HepG2 (cell line): Measurements from ENCODE around the gene ASIC5. TPM values are rescaled to one million over a fixed set of nuclear protein-coding genes. Genes with fewer than 3 reads are reported as not detected.

Experiments used
- ATAC-seq: fragments of 200-7000 bp; cut with Tn5 transposase; 3 replicates; pipeline ENCODE4 v1.9.1; 2020; ENCODE audit warnings: mild to moderate bottlenecking, moderate library complexity
- BruUV-seq: library from RNA; stranded (reverse); fragments of 400-500 nt; replicated peaks from 2 replicates; lab custom pipeline; 2021; lab: Mats Ljungman, UMichigan
- CTCF ChIA-PET: fragments of 300-600 bp; formaldehyde crosslinking; extraction: SDS; loops from one replicate; lab custom pipeline; 2021; ENCODE audit warnings: low total read pairs, inconsistent platforms, low intra/inter-chr PET ratio; lab: Yijun Ruan, JAX
- POLR2A ChIA-PET: fragments of 350-600 bp; sonication (Branson Sonifier 250); formaldehyde crosslinking; loops from one replicate; lab custom pipeline; 2020; ENCODE audit warnings: antibody characterized with exemption, inconsistent platforms; lab: Yijun Ruan, JAX
- DNase-seq: peaks from one replicate; pipeline ENCODE4 v3.0.0-alpha.2; 2015; ENCODE audit warnings: low spot score
- FAIRE-seq: peaks from 3 replicates; lab custom pipeline; 2011; peaks lifted over from hg19 to GRCh38; lab: Jason Lieb, UNC
- H2AFZ ChIP-seq: one replicate; pipeline ENCODE4 v1.6.1; 2011; ENCODE audit warnings: low read length, inconsistent platforms
- H3K27ac ChIP-seq: fragments of 300-600 bp; 3 replicates; pipeline ENCODE4 v1.8.0; 2011; ENCODE audit warnings: mixed run types, mild to moderate bottlenecking, mixed read lengths, low read length, inconsistent platforms; ENCODE audit not compliant: insufficient read depth; ENCODE audit errors: extremely low read length
- H3K27me3 ChIP-seq, 2 experiments: fragments of 200-600 bp in 1 of 2; 2 replicates in 1 of 2; 3 replicates in 1 of 2; pipeline versions ENCODE4 v1.6.0 to v1.8.0; 2011; ENCODE audit warnings: low read length in 2 of 2, mild to moderate bottlenecking in 2 of 2, moderate library complexity in 2 of 2, inconsistent platforms in 1 of 2; ENCODE audit not compliant: insufficient read depth in 2 of 2, control insufficient read depth in 1 of 2
- H3K36me3 ChIP-seq, 2 experiments: fragments of 200-600 bp in 1 of 2; replicated peaks in 1 of 2; 2 replicates in 1 of 2; 3 replicates in 1 of 2; pipeline versions ENCODE4 v1.5.1 to v1.8.0; 2011; ENCODE audit warnings: low read length in 2 of 2, inconsistent platforms in 1 of 2; ENCODE audit not compliant: insufficient read depth in 2 of 2, control insufficient read depth in 1 of 2
- H3K4me1 ChIP-seq: 2 replicates; pipeline ENCODE4 v1.5.1; 2012; ENCODE audit warnings: low read length, inconsistent platforms; ENCODE audit not compliant: insufficient read depth
- H3K4me2 ChIP-seq: 2 replicates; pipeline ENCODE4 v1.6.0; 2011; ENCODE audit warnings: low read depth, low read length, inconsistent platforms
- H3K4me3 ChIP-seq, 3 experiments: fragments of 200-600 bp in 1 of 3; sonication (generic), shearing (Covaris generic) in 1 of 3; replicated peaks in 1 of 3; 2 replicates each; pipeline ENCODE4 v1.5.1; 2011 to 2016; ENCODE audit warnings: low read length in 3 of 3, inconsistent platforms in 2 of 3, low read depth in 2 of 3, mild to moderate bottlenecking in 2 of 3, control low read depth in 1 of 3, mixed read lengths in 1 of 3; ENCODE audit not compliant: insufficient read depth in 1 of 3
- H3K79me2 ChIP-seq: one replicate; pipeline ENCODE4 v1.6.1; 2011; ENCODE audit warnings: low read length, inconsistent platforms; ENCODE audit not compliant: insufficient read depth
- H3K9ac ChIP-seq: 2 replicates; pipeline ENCODE4 v1.6.0; 2011; ENCODE audit warnings: mild to moderate bottlenecking, low read depth, low read length, inconsistent platforms; ENCODE audit not compliant: insufficient read depth
- H3K9me3 ChIP-seq: 2 replicates; pipeline ENCODE4 v1.5.1; 2012; ENCODE audit warnings: mild to moderate bottlenecking, low read length
- H4K20me1 ChIP-seq: 2 replicates; pipeline ENCODE4 v1.6.0; 2011; ENCODE audit warnings: inconsistent platforms, mild to moderate bottlenecking, low read length, moderate library complexity; ENCODE audit not compliant: insufficient read depth
- HNRNPLL ChIP-seq: fragments of 200-400 bp; formaldehyde crosslinking; IDR thresholded peaks from 2 replicates; pipeline ENCODE4 v1.6.1; 2017; ENCODE audit warnings: mild to moderate bottlenecking, low read depth, low read length; ENCODE audit not compliant: poor library complexity, severe bottlenecking
- STAG1 ChIP-seq: sonication (generic); formaldehyde crosslinking; IDR thresholded peaks from 2 replicates; pipeline ENCODE4 v1.4.0; 2020; ENCODE audit warnings: missing genetic modification reagents
- ZNF367 ChIP-seq: sonication (generic); formaldehyde crosslinking; IDR thresholded peaks from 2 replicates; pipeline ENCODE4 v1.4.0; 2020; ENCODE audit warnings: missing genetic modification reagents, borderline replicate concordance
- WGBS: methylation state at CpG from one replicate; pipeline ENCODE4 v1.1.6; 2017; ENCODE audit warnings: low lambda C conversion rate; 5-methylcytosine and 5-hydroxymethylcytosine counted together
- in situ Hi-C: cut with HindIII; loops from 2 replicates; pipeline ENCODE4 v1.10.0; 2017; ENCODE audit warnings: low pct_unique_long_range_greater_than_20kb; ENCODE audit not compliant: extremely low pct_ligation_motif_present
- intact Hi-C: fragments of 100-400 bp; cut with micrococcal nuclease; formaldehyde crosslinking; loops from one replicate; pipeline ENCODE4 v1.10.0; 2022; ENCODE audit not compliant: unreplicated experiment
- polyA plus RNA-seq, 8 experiments: library from polyadenylated mRNA; depleted of rRNA in 3 of 8; stranded (reverse) in 7 of 8; unstranded in 1 of 8; fragments of >200 nt; fragmentation: Illumina TruSeq in 4 of 8; extraction: Trizol in 4 of 8; gene quantifications; 2 replicates each; pipeline versions ENCODE4 v1.2.1 to v1.2.3, GENCODE V29; 2011 to 2016; ENCODE audit warnings: low read depth in 4 of 8, missing spikeins in 1 of 8, mixed read lengths in 1 of 8; ENCODE audit not compliant: insufficient read depth in 1 of 8
- total RNA-seq, 5 experiments: library from RNA; depleted of rRNA; stranded (reverse); fragments of >200 nt; fragmentation: Illumina TruSeq; extraction: Trizol; gene quantifications; 2 replicates each; pipeline ENCODE4 v1.2.3, GENCODE V29; 2016; ENCODE audit warnings: low read depth in 1 of 5
- TF ChIP-seq, protein P1 (sequence below): sonication (generic); formaldehyde crosslinking; IDR thresholded peaks from 2 replicates; pipeline ENCODE4 v1.4.0; 2020; ENCODE audit warnings: missing genetic modification reagents, borderline replicate concordance
- TF ChIP-seq, protein P2 (sequence below): sonication (generic); formaldehyde crosslinking; IDR thresholded peaks from 2 replicates; pipeline ENCODE4 v1.4.0; 2020; ENCODE audit warnings: mild to moderate bottlenecking, missing genetic modification reagents
- TF ChIP-seq, protein P3 (sequence below): sonication (generic); formaldehyde crosslinking; IDR thresholded peaks from 2 replicates; pipeline ENCODE4 v1.8.1; 2023; ENCODE audit warnings: mild to moderate bottlenecking, missing genetic modification reagents

The ASIC5 gene
- total and polyA plus RNA-seq, 2 of the 13 experiments (the other 11 are each of a cell fraction or from before 2014, with no cell fraction given) = not detected

DNA sequence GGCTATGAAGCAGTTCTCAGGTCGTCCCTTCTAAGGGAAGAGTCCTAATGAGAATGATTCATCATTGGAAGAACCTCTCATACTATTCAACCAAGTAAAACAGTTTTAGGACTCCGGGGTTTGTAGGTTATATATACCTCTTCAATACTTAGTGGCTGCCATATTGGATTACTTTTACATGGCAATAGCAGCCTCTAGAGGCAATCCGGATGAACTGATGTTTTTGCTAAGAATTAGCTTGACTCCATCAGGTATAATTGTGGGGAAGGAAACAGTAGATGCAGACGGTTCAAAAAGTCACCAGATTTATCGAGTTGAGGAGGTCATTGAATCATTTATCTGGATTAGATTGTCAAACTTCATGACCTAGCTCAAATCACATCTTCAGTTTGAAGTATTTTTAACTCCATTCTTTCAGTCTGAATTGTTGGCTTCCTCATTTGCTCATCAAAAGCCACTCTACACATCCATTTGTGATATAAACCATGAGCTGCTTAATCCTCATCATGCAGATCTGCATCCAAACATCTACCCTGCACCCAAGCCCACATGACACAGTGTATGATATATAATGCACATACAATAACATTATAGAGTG is 78.9 kb downstream of the ASIC5 start (continued):
- peak; percentile 66 for TF ChIP-seq STAG1 (CRISPR knock-in tag)
- TF ChIP-seq, all 625 proteins: peak for 6

DNA sequence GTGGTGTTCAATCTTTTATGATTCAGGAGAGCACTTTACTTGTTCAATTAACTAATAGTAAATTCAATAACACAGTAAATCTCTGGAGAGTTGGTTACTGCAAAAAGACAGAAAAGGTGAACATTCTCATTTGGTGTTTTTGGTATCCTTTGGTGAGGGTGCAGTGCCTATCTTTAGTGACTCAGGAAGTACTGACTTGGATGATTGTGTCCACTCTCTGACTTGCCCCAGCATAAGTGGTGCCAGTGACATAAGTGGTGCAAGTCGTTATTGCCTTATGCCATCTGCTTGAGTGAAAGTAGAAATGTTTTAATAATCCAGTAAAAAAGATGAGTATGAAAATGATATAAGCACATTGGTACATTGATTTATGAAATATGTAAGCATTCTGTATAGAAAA is 80.2 kb downstream of the ASIC5 start:
- Histone ChIP-seq H3K4me3 (no peak overlapping the region), H3K27me3 (no peaks in the 10 kb centered on the region), H4K20me1 (no peaks in the 10 kb centered on the region)
- TF ChIP-seq HNRNPLL (no peak), ZNF367 (CRISPR knock-in tag) (no peak)
- TF ChIP-seq, protein P1, sequence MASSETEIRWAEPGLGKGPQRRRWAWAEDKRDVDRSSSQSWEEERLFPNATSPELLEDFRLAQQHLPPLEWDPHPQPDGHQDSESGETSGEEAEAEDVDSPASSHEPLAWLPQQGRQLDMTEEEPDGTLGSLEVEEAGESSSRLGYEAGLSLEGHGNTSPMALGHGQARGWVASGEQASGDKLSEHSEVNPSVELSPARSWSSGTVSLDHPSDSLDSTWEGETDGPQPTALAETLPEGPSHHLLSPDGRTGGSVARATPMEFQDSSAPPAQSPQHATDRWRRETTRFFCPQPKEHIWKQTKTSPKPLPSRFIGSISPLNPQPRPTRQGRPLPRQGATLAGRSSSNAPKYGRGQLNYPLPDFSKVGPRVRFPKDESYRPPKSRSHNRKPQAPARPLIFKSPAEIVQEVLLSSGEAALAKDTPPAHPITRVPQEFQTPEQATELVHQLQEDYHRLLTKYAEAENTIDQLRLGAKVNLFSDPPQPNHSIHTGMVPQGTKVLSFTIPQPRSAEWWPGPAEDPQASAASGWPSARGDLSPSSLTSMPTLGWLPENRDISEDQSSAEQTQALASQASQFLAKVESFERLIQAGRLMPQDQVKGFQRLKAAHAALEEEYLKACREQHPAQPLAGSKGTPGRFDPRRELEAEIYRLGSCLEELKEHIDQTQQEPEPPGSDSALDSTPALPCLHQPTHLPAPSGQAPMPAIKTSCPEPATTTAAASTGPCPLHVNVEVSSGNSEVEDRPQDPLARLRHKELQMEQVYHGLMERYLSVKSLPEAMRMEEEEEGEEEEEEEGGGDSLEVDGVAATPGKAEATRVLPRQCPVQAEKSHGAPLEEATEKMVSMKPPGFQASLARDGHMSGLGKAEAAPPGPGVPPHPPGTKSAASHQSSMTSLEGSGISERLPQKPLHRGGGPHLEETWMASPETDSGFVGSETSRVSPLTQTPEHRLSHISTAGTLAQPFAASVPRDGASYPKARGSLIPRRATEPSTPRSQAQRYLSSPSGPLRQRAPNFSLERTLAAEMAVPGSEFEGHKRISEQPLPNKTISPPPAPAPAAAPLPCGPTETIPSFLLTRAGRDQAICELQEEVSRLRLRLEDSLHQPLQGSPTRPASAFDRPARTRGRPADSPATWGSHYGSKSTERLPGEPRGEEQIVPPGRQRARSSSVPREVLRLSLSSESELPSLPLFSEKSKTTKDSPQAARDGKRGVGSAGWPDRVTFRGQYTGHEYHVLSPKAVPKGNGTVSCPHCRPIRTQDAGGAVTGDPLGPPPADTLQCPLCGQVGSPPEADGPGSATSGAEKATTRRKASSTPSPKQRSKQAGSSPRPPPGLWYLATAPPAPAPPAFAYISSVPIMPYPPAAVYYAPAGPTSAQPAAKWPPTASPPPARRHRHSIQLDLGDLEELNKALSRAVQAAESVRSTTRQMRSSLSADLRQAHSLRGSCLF (CRISPR knock-in tag) = no peak
- TF ChIP-seq, protein P2, sequence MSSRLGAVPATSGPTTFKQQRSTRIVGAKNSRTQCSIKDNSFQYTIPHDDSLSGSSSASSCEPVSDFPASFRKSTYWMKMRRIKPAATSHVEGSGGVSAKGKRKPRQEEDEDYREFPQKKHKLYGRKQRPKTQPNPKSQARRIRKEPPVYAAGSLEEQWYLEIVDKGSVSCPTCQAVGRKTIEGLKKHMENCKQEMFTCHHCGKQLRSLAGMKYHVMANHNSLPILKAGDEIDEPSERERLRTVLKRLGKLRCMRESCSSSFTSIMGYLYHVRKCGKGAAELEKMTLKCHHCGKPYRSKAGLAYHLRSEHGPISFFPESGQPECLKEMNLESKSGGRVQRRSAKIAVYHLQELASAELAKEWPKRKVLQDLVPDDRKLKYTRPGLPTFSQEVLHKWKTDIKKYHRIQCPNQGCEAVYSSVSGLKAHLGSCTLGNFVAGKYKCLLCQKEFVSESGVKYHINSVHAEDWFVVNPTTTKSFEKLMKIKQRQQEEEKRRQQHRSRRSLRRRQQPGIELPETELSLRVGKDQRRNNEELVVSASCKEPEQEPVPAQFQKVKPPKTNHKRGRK (CRISPR knock-in tag) = no peak
- TF ChIP-seq, protein P3, sequence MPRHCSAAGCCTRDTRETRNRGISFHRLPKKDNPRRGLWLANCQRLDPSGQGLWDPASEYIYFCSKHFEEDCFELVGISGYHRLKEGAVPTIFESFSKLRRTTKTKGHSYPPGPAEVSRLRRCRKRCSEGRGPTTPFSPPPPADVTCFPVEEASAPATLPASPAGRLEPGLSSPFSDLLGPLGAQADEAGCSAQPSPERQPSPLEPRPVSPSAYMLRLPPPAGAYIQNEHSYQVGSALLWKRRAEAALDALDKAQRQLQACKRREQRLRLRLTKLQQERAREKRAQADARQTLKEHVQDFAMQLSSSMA (CRISPR knock-in tag) = no peak
- TF ChIP-seq, all 625 proteins: peak for 0
- Histone ChIP-seq H3K27ac (no peak overlapping the region), H2AFZ (peak overlapping the region; percentile 42), H3K79me2 (no peaks in the 10 kb centered on the region), H3K9ac (no peak overlapping the region), H3K9me3 (no peaks in the 10 kb centered on the region), H3K36me3 (no peaks in the 10 kb centered on the region), H3K4me1 (no peaks in the 10 kb centered on the region), H3K4me2 (no peak overlapping the region)
- BruUV-seq = no TSS peak
- ATAC-seq (no peak), DNase-seq (no peak), FAIRE-seq (no peak)
- intact Hi-C loops = loop anchor here (5.0 kb wide), 1 partner anchor 979 kb away; no protein-coding TSS in a partner anchor
- ChIA-PET POLR2A (no interaction called here), CTCF (interaction anchor here (2.0 kb wide), 1 partner anchor 804 kb away, joined by 5 read pairs; no protein-coding TSS in a partner anchor)
- WGBS = 0% methylated on average over 1 of the region's 1 CpG
- in situ Hi-C loops = loop anchor here (25.0 kb wide), 1 partner anchor 349 kb away; no protein-coding TSS in a partner anchor
